NOMO-1 (cell line): Measurements from ENCODE around the gene ENDOU.
"Not testable (repeated sequence)": the region's sequence is repeated elsewhere in the genome, so short reads cannot be mapped to it uniquely, and the experiment has no call there.

Source experiments
- DNase-seq, 2 experiments: peaks; one replicate each; lab custom pipeline; 2025; ENCODE audit not compliant: unreplicated experiment in 2 of 2; lab: John Stamatoyannopoulos, UW

The ENDOU gene

GRCh38 chr12:47700263-47700662 is 25.0 kb downstream of the ENDOU start:
- no peak for DNase-seq

GRCh38 chr12:47698631-47699030 is 26.7 kb downstream of the ENDOU start:
- DNase-seq: no peak

GRCh38 chr12:47698055-47698454 is 27.2 kb downstream of the ENDOU start:
- DNase-seq: peak; percentile 50 to 91

- DNase-seq: no peak
These were observed 36.1 kb downstream of the ENDOU start for GRCh38 chr12:47689215-47689614.

GRCh38 chr12:47687636-47688035 is 37.7 kb downstream of the ENDOU start:
- DNase-seq: no peak

GRCh38 chr12:47686645-47687240 is 38.5 kb downstream of the ENDOU start:
- peak in 1 of 2 experiments; percentile 5 for DNase-seq

- no peak for DNase-seq
These were observed 45.5 kb downstream of the ENDOU start for GRCh38 chr12:47679785-47680184.

GRCh38 chr12:47672068-47672467 is 53.2 kb downstream of the ENDOU start:
- no peak for DNase-seq

- not testable (repeated sequence) for DNase-seq
These were observed 57.4 kb downstream of the ENDOU start for GRCh38 chr12:47667935-47668334.
